ENCODE results near the gene WFDC10A.

DNA sequence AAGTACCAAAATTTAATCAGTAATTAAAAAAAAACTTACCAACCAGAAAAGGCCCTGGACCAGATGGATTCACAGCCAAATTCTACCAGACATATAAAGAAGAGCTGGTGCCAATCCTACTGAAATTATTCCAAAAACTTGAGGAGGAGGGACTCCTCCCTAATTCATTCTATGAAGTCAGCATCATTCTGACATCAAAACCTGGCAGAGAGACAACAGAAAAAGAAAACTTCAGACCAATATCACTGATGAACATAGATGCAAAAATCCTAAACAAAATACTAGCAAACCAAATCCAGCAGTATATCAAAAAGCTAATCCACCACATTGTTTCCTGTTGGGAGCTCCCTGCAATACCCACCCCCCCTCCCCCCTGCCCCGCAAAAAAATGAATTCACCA, 40.6 kb downstream of the WFDC10A start, which contains the start of gene WFDC11:
- TF ChIP-seq POLR2A (IDR thresholded peaks at IDR 0.05; ENCODE audit: low read length): no peak
- TF ChIP-seq, protein P1, sequence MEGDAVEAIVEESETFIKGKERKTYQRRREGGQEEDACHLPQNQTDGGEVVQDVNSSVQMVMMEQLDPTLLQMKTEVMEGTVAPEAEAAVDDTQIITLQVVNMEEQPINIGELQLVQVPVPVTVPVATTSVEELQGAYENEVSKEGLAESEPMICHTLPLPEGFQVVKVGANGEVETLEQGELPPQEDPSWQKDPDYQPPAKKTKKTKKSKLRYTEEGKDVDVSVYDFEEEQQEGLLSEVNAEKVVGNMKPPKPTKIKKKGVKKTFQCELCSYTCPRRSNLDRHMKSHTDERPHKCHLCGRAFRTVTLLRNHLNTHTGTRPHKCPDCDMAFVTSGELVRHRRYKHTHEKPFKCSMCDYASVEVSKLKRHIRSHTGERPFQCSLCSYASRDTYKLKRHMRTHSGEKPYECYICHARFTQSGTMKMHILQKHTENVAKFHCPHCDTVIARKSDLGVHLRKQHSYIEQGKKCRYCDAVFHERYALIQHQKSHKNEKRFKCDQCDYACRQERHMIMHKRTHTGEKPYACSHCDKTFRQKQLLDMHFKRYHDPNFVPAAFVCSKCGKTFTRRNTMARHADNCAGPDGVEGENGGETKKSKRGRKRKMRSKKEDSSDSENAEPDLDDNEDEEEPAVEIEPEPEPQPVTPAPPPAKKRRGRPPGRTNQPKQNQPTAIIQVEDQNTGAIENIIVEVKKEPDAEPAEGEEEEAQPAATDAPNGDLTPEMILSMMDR (IDR thresholded peaks at IDR 0.05): no peak
- no peak for TF ChIP-seq MAZ (IDR thresholded peaks at IDR 0.05; ENCODE audit: borderline replicate concordance, low read depth, low read length)
- TF ChIP-seq EP300 (IDR thresholded peaks at IDR 0.05): no peak
- TF ChIP-seq RFX5 (IDR thresholded peaks at IDR 0.05): no peak
- TF ChIP-seq E2F6 (IDR thresholded peaks at IDR 0.05; ENCODE audit: borderline replicate concordance, low read depth): no peak
- TF ChIP-seq RAD21 (conservative IDR thresholded peaks at IDR 0.05 in 1 of 2, IDR thresholded peaks at IDR 0.05 in 1 of 2): no peak
- TF ChIP-seq, protein P2, sequence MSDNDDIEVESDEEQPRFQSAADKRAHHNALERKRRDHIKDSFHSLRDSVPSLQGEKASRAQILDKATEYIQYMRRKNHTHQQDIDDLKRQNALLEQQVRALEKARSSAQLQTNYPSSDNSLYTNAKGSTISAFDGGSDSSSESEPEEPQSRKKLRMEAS (IDR thresholded peaks at IDR 0.05): no peak
- TF ChIP-seq RCOR1 (IDR thresholded peaks at IDR 0.05; ENCODE audit: low read depth, low read length): no peak
- no peak for TF ChIP-seq HOXA7 (CRISPR knock-in tag; IDR thresholded peaks at IDR 0.05)
- TF ChIP-seq KDM1A (IDR thresholded peaks at IDR 0.05; ENCODE audit: low read depth): no peak
- no peak for TF ChIP-seq POLR2AphosphoS2 (conservative IDR thresholded peaks at IDR 0.05; ENCODE audit: low read length)
